ENCODE measurements around the gene FAIM2. TPM values are rescaled to one million over a fixed set of nuclear protein-coding genes. Genes with fewer than 3 reads are reported as not detected.
"Not testable (repeated sequence)": the region's sequence is repeated elsewhere in the genome, so short reads cannot be mapped to it uniquely, and the experiment has no call there.

FAIM2 gene
- total RNA-seq, 2 experiments from 2014 or later: 0.53 to 0.91 TPM

GRCh38 chr12:49866859-49867569 is 36.7 kb downstream of the FAIM2 start:
- no peak overlapping the region for H3K27ac Mint-ChIP-seq

DNA sequence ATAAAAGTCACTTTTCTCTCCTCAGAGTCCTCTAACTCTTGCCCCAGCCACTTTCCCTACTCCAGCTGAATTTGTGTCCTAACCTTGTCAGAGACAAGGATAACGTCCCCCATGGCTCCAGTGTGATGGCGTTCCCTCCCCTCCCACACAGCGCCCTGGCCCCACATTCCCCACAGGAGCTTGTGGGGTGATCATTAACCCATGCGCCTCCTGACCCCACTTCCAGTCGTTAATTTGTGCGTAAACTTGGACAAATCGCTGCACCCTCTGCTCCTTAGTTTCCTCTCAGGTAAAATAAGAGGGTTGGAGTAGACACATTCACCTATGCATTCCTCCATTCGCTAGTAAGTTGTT is 37.9 kb downstream of the FAIM2 start:
- Mint-ChIP-seq H3K4me1 (no peaks in the 10 kb centered on the region), H3K9me3 (ENCODE audit: low read depth) (no peaks in the 10 kb centered on the region), H3K4me3 (no peak overlapping the region), H3K36me3 (ENCODE audit: low read depth) (no peaks in the 10 kb centered on the region), H3K27me3 (no peaks in the 10 kb centered on the region), H3K27ac (no peak overlapping the region)
- ATAC-seq (no peak), DNase-seq (no peak)
- POLR2A ChIA-PET: no interaction called here
- CTCF ChIA-PET: interaction anchor here (0.6 to 3.6 kb wide), 11 partner anchors 21 to 492 kb away, joined by 3 to 22 read pairs (median 3); partner anchors contain the start of gene TMBIM6
- intact Hi-C loops (cut with DNase I, micrococcal nuclease): loop anchor here (2.0 to 10.0 kb wide), 4 partner anchors 82 to 191 kb away; partner anchors contain the start of gene ASIC1 (in 2 of the 2)

More at GRCh38 chr12:49866859-49867569, 36.7 kb downstream of the FAIM2 start:
- ChIA-PET POLR2A (interaction anchor here (1.1 kb wide), 1 partner anchor 79 kb away, joined by 3 read pairs; no protein-coding TSS in a partner anchor), CTCF (interaction anchor here (0.6 to 3.6 kb wide), 29 partner anchors 8 to 1307 kb away, joined by 3 to 22 read pairs (median 4); partner anchors contain the start of gene TMBIM6)
- no peaks in the 10 kb centered on the region for H3K36me3 Mint-ChIP-seq (ENCODE audit: low read depth)
- peak; percentile 93 for ATAC-seq
- DNase-seq: peak; percentile 86
- no peak overlapping the region for H3K4me3 Mint-ChIP-seq
- no peaks in the 10 kb centered on the region for H3K4me1 Mint-ChIP-seq
- intact Hi-C loops (cut with DNase I, micrococcal nuclease): loop anchor here (1.0 to 10.0 kb wide), 7 partner anchors 78 to 190 kb away; partner anchors contain the start of gene ASIC1 (in 2 of the 2)
- H3K27me3 Mint-ChIP-seq: no peaks in the 10 kb centered on the region
- no peaks in the 10 kb centered on the region for H3K9me3 Mint-ChIP-seq (ENCODE audit: low read depth)

DNA sequence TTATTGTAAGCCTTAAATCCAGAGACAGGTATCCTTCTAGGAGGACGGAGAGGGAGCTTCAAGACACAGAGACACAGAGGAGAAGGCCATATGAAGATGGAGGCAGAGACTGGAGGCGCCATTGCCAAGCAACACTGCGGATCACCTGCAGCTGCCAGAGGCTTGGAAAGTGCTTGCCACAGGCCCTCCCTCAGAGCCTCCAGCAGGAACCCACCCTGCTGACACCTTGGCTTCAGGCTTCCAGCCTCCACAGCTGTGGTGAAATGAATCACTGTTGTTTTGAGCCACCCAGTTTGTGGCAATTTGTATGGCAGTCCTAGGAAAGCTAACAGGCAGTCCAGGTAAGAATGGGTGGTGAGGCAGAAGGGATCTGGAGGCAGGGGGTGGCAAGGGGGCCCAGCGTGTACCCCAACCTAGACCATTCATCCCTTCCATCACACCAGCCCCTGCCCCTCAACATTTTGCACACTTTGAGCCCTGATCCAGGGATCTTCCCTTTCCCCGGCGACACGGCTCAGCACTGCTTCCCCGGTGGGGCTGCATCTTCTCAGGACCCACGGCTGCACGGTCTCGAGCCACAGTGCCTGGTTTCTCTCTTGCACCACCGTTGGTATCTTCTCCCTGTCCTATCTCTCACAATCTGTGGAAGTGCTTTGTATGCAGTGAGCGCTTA is 38.5 kb downstream of the FAIM2 start:
- Mint-ChIP-seq H3K36me3 (ENCODE audit: low read depth) (no peaks in the 10 kb centered on the region), H3K27ac (no peak overlapping the region), H3K9me3 (ENCODE audit: low read depth) (no peaks in the 10 kb centered on the region), H3K4me1 (no peaks in the 10 kb centered on the region), H3K27me3 (no peaks in the 10 kb centered on the region), H3K4me3 (no peak overlapping the region)
- intact Hi-C loops (cut with DNase I, micrococcal nuclease): loop anchor here in 1 of 2 experiments (5.0 to 10.0 kb wide), 2 partner anchors 82 to 190 kb away; partner anchors contain the start of gene ASIC1
- DNase-seq: no peak
- ChIA-PET CTCF (interaction anchor here (0.5 to 3.6 kb wide), 7 partner anchors 21 to 124 kb away, joined by 3 to 22 read pairs (median 3); partner anchors contain the start of genes AQP5 and TMBIM6), POLR2A (no interaction called here)
- no peak for ATAC-seq

GRCh38 chr12:49864798-49865090 is 39.0 kb downstream of the FAIM2 start:
- no peak for ATAC-seq
- no peaks in the 10 kb centered on the region for H3K4me1 Mint-ChIP-seq
- intact Hi-C loops (cut with DNase I, micrococcal nuclease): loop anchor here in 1 of 2 experiments (5.0 to 10.0 kb wide), 2 partner anchors 83 to 190 kb away; partner anchors contain the start of gene ASIC1
- no peak for DNase-seq
- POLR2A ChIA-PET: no interaction called here
- H3K27me3 Mint-ChIP-seq: no peaks in the 10 kb centered on the region
- CTCF ChIA-PET: interaction anchor here (0.5 to 3.6 kb wide), 5 partner anchors 22 to 124 kb away, joined by 3 to 22 read pairs (median 3); partner anchors contain the start of genes AQP5 and TMBIM6
- no peak overlapping the region for H3K27ac Mint-ChIP-seq
- H3K9me3 Mint-ChIP-seq (ENCODE audit: low read depth): no peaks in the 10 kb centered on the region
- no peaks in the 10 kb centered on the region for H3K36me3 Mint-ChIP-seq (ENCODE audit: low read depth)
- H3K4me3 Mint-ChIP-seq: no peak overlapping the region

- Mint-ChIP-seq H3K9me3 (ENCODE audit: low read depth) (no peaks in the 10 kb centered on the region), H3K4me3 (no peak overlapping the region), H3K4me1 (no peaks in the 10 kb centered on the region), H3K27ac (no peak overlapping the region), H3K27me3 (no peaks in the 10 kb centered on the region), H3K36me3 (ENCODE audit: low read depth) (no peaks in the 10 kb centered on the region)
- ATAC-seq (no peak), DNase-seq (no peak)
- ChIA-PET CTCF (interaction anchor here (0.6 to 3.6 kb wide), 2 partner anchors 25 to 103 kb away, joined by 3 to 22 read pairs; no protein-coding TSS in a partner anchor), POLR2A (interaction anchor here (0.6 kb wide), 1 partner anchor 563 kb away, joined by 6 read pairs; no protein-coding TSS in a partner anchor)
- intact Hi-C loops (cut with DNase I, micrococcal nuclease): loop anchor here in 1 of 2 experiments (10.0 kb wide), 1 partner anchor 191 kb away; the partner anchor contains the start of gene ASIC1
These were observed 39.5 kb downstream of the FAIM2 start for GRCh38 chr12:49863946-49864797.

DNA sequence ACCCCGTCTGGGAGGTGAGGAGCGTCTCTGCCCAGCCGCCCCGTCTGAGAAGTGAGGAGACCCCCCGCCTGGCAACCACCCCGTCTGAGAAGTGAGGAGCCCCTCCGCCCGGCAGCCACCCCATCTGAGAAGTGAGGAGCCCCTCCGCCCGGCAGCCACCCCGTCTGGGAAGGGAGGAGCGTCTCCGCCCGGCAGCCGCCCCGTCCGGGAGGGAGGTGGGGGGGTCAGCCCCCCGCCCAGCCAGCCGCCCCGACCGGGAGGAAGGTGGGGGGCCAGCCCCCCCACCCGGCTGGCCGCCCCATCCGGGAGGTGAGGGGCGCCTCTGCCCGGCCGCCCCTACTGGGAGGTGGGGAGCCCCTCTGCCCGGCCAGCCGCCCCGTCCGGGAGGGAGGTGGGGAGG is 42.8 kb downstream of the FAIM2 start:
- intact Hi-C loops (cut with DNase I, micrococcal nuclease): loop anchor here in 1 of 2 experiments (10.0 kb wide), 1 partner anchor 194 kb away; the partner anchor contains the start of gene ASIC1
- H3K27ac Mint-ChIP-seq; H3K9me3 Mint-ChIP-seq (ENCODE audit: low read depth); CTCF ChIA-PET; DNase-seq; H3K4me1 Mint-ChIP-seq; ATAC-seq; H3K4me3 Mint-ChIP-seq; H3K27me3 Mint-ChIP-seq; H3K36me3 Mint-ChIP-seq (ENCODE audit: low read depth); POLR2A ChIA-PET: not testable (repeated sequence)

DNA sequence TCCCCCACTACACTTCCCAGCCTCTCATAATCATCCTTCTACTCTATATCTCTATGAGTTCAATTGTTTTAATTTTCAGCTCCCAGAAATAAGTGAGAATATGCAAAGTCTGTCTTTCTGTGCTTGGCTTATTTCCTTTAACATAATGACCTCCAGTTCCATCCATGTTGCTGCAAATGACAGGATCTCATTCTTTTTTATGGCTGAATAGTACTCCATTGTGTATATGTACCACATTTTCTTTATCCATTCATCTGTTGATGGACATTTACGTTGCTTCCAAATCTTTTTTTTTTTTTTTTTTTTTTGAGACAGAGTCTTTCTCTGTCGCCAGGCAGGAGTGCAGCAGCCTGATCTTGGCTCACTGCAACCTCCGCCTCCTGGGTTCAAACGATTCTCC is 47.8 kb downstream of the FAIM2 start:
- H3K4me1 Mint-ChIP-seq; H3K9me3 Mint-ChIP-seq (ENCODE audit: low read depth): not testable (repeated sequence)

DNA sequence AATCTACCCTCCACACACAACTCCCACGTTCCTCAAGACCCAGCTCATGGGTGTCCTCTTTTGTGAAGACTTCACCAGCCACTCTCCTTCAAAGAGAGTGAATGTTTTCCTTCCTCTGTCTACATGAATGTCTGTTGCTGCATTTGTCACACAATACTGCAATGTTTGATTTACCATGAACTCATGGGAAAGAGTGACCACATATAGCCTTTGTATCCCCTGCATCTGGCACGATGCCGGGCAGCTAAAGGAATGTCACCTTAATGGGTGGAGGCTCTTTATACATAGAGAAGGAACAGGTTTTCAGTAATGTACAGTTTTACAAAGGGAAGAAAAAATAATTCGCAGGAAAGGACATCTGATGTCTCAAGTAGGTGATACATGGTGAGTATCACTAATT is 48.7 kb downstream of the FAIM2 start:
- Mint-ChIP-seq H3K27ac (no peak overlapping the region), H3K27me3 (no peaks in the 10 kb centered on the region)

More for the DNA sequence above, 47.8 kb downstream of the FAIM2 start:
- ATAC-seq; H3K36me3 Mint-ChIP-seq (ENCODE audit: low read depth); POLR2A ChIA-PET; intact Hi-C loops (cut with DNase I, micrococcal nuclease); H3K4me3 Mint-ChIP-seq; H3K27me3 Mint-ChIP-seq; H3K27ac Mint-ChIP-seq; DNase-seq: not testable (repeated sequence)
- CTCF ChIA-PET: interaction anchor here (1.0 to 2.1 kb wide), 2 partner anchors 11 to 115 kb away, joined by 5 to 6 read pairs; partner anchors contain the start of gene TMBIM6

DNA sequence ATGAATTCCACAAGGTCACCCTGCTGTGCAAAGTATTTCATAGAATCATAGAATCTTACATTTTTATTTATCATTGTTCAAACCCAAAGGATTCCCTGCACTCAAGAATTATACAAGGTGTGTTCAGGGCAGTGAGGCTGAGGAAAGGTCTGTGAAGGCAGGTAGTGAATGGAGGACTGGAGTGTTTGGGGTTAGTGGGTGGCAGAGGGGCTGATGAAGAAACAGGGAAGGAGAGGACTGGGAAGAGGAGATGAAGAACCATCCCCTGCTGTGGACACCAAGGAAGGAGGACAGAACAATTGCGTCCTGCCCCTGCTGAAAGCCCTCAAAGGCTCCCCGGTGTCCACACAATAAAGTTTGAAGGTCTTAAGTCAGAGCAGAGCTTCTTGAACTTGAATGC is 50.0 kb downstream of the FAIM2 start:
- intact Hi-C loops (cut with DNase I, micrococcal nuclease): no loop called here
- no peaks in the 10 kb centered on the region for H3K9me3 Mint-ChIP-seq (ENCODE audit: low read depth)
- H3K36me3 Mint-ChIP-seq (ENCODE audit: low read depth): no peaks in the 10 kb centered on the region
- CTCF ChIA-PET: no interaction called here
- H3K27ac Mint-ChIP-seq: no peak overlapping the region
- H3K4me1 Mint-ChIP-seq: peaks cover 3% of the 10 kb centered on the region
- DNase-seq (no peak), ATAC-seq (no peak)
- H3K4me3 Mint-ChIP-seq: no peak overlapping the region
- peaks cover 3% of the 10 kb centered on the region for H3K27me3 Mint-ChIP-seq
- POLR2A ChIA-PET: no interaction called here

More for the DNA sequence above, 48.7 kb downstream of the FAIM2 start:
- intact Hi-C loops (cut with DNase I, micrococcal nuclease): no loop called here
- ChIA-PET CTCF (interaction anchor here (0.8 to 2.1 kb wide), 2 partner anchors 12 to 16 kb away, joined by 3 to 6 read pairs; no protein-coding TSS in a partner anchor), POLR2A (no interaction called here)
- ATAC-seq (no peak), DNase-seq (no peak)
- H3K4me3 Mint-ChIP-seq: no peak overlapping the region
- H3K4me1 Mint-ChIP-seq: peaks cover 3% of the 10 kb centered on the region
- no peaks in the 10 kb centered on the region for H3K36me3 Mint-ChIP-seq (ENCODE audit: low read depth)
- H3K9me3 Mint-ChIP-seq (ENCODE audit: low read depth): no peaks in the 10 kb centered on the region

GRCh38 chr12:49847161-49847560 is 56.5 kb downstream of the FAIM2 start:
- H3K27me3 Mint-ChIP-seq: peaks cover 4% of the 10 kb centered on the region
- no peak for DNase-seq
- peaks cover 20% of the 10 kb centered on the region for H3K4me1 Mint-ChIP-seq
- no peak overlapping the region for H3K4me3 Mint-ChIP-seq
- no peaks in the 10 kb centered on the region for H3K9me3 Mint-ChIP-seq (ENCODE audit: low read depth)
- intact Hi-C loops (cut with DNase I, micrococcal nuclease): loop anchor here in 1 of 2 experiments (10.0 kb wide), 1 partner anchor 178 kb away; the partner anchor contains the start of gene RACGAP1
- no peak overlapping the region for H3K27ac Mint-ChIP-seq
- no peak for ATAC-seq
- no peaks in the 10 kb centered on the region for H3K36me3 Mint-ChIP-seq (ENCODE audit: low read depth)
- ChIA-PET CTCF (interaction anchor here (0.6 to 1.1 kb wide), 5 partner anchors 49 to 120 kb away, joined by 3 to 4 read pairs (median 3); partner anchors contain the start of gene TMBIM6), POLR2A (interaction anchor here (0.7 kb wide), 1 partner anchor 11 kb away, joined by 5 read pairs; no protein-coding TSS in a partner anchor)
